Lower leg skin (tissue), 4 donors: ENCODE data around the gene PACS2. TPM values are rescaled to one million over a fixed set of nuclear protein-coding genes. Genes with fewer than 3 reads are reported as not detected.

Source experiments
- DNase-seq, 2 donors: peaks; one replicate each; pipeline ENCODE4 v3.0.0-alpha.2; 2019; ENCODE audit warnings: low spot score in 2 of 2
- H3K4me3 ChIP-seq: fragments of 200-600 bp; sonication (generic); 2 replicates; pipeline ENCODE4 v1.5.1; 2017; ENCODE audit warnings: mild to moderate bottlenecking, low read depth; ENCODE audit not compliant: poor library complexity, severe bottlenecking
- CTCF ChIP-seq, 3 donors: fragments of 450-650 bp; IDR thresholded peaks; one replicate each; pipeline ENCODE4 v1.5.1; 2016; ENCODE audit warnings: antibody characterized with exemption in 3 of 3, mild to moderate bottlenecking in 3 of 3, moderate library complexity in 2 of 3
- POLR2A ChIP-seq, 2 donors: fragments of 450-650 bp; IDR thresholded peaks; one replicate each; pipeline ENCODE4 v1.6.1; 2016 to 2017; ENCODE audit warnings: antibody characterized with exemption in 2 of 2, mild to moderate bottlenecking in 1 of 2, moderate library complexity in 1 of 2
- WGBS, 2 donors: methylation state at CpG; one replicate each; pipeline ENCODE4 v1.1.5; 2018; 5-methylcytosine and 5-hydroxymethylcytosine counted together
- intact Hi-C: fragments of 100-400 bp; cut with DNase I; formaldehyde crosslinking; loops from one replicate; pipeline ENCODE4 v1.15.0; 2023; ENCODE audit warnings: low total_unique reads
- total RNA-seq, 4 donors: library from RNA; depleted of rRNA; stranded (reverse); fragments of >200 nt; gene quantifications; one replicate each; pipeline ENCODE4 v1.1.0, GENCODE V29; 2016

Gene PACS2
- total RNA-seq, 4 donors from 2014 or later = 25.9 to 75.1 (median 54.3) TPM

- no peak overlapping the region for H3K4me3 ChIP-seq
- intact Hi-C loops = loop anchor here (5.0 to 10.0 kb wide), 2 partner anchors 115 to 907 kb away; partner anchors contain the start of gene TEDC1
- no peak for TF ChIP-seq CTCF (IDR thresholded peaks at IDR 0.05)
- no peak for TF ChIP-seq POLR2A (IDR thresholded peaks at IDR 0.05)
- DNase-seq = no peak
- 93 to 94% methylated on average over 12 to 14 of the region's 14 CpGs for WGBS, 2 donors
These were observed 65.4 kb downstream of the PACS2 start for GRCh38 chr14:105379946-105380345.

- 60 to 78% methylated on average over 3 to 19 of the region's 19 CpGs for WGBS, 2 donors
- intact Hi-C loops = loop anchor here (5.0 kb wide), 1 partner anchor 907 kb away; no protein-coding TSS in a partner anchor
- TF ChIP-seq POLR2A (IDR thresholded peaks at IDR 0.05) (no peak), CTCF (IDR thresholded peaks at IDR 0.05) (no peak)
- DNase-seq = no peak
- no peak overlapping the region for H3K4me3 ChIP-seq
These were observed 66.2 kb downstream of the PACS2 start for GRCh38 chr14:105380756-105381155.

GRCh38 chr14:105381446-105382342 lies 67.1 kb downstream of the PACS2 start:
- intact Hi-C loops = loop anchor here (5.0 kb wide), 1 partner anchor 906 kb away; no protein-coding TSS in a partner anchor
- TF ChIP-seq POLR2A (IDR thresholded peaks at IDR 0.05) = no peak
- no peak for TF ChIP-seq CTCF (IDR thresholded peaks at IDR 0.05)
- no peak overlapping the region for H3K4me3 ChIP-seq
- no peak for DNase-seq
- WGBS, 2 donors = 89 to 93% methylated on average over 21 to 27 of the region's 27 CpGs

DNA sequence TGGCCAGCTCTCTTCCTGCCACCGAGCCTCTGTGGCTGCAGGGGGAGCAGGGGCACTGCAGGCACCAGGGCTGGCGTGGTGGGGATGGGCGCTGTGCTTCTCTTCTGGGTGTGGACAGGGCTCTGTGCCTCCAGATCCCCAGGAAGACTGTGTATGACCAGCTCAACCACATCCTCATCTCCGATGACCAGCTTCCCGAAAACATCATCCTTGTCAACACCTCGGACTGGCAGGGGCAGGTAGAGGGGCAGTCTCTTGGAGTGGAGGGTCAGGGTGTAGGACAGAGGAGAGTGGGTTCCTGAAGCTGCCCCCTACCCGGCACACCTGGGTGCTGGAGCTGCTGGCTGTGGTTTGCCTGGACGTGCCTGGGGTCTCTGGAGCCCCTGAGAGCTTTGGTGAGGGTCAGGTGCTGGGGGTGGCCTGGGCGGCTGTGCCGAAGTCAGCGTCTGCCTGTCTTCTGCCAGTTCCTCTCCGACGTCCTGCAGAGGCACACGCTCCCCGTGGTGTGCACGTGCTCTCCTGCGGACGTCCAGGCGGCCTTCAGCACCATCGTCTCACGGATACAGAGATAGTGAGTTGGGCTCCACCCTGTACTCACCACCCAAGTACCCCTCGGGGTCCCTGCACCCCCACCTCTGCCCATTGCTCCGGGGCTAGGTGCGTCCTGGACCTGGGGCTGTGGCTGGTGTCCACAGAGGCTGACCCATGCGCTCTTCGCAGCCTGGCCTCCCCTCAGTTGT lies 68.0 kb downstream of the PACS2 start:
- intact Hi-C loops = loop anchor here (5.0 kb wide), 1 partner anchor 905 kb away; no protein-coding TSS in a partner anchor
- 91 to 95% methylated on average over 16 to 21 of the region's 26 CpGs for WGBS, 2 donors

More for the DNA sequence above, 68.0 kb downstream of the PACS2 start:
- DNase-seq = no peak
- no peak overlapping the region for H3K4me3 ChIP-seq
- no peak for TF ChIP-seq POLR2A (IDR thresholded peaks at IDR 0.05)
- TF ChIP-seq CTCF (IDR thresholded peaks at IDR 0.05) = no peak
